IMR-90 (cell line): ENCODE data around the gene PTPRN2. TPM values are rescaled to one million over a fixed set of nuclear protein-coding genes. Genes with fewer than 3 reads are reported as not detected.

Experiments used
- ATAC-seq: fragments of 200-7000 bp; cut with Tn5 transposase; 2 replicates; pipeline ENCODE4 v1.9.1; 2020; ENCODE audit warnings: low read depth, mild to moderate bottlenecking, moderate library complexity
- BruUV-seq: library from RNA; stranded (reverse); fragments of 400-500 nt; replicated peaks from 2 replicates; lab custom pipeline; 2021; lab: Mats Ljungman, UMichigan
- CTCF ChIA-PET: fragments of 300-600 bp; formaldehyde crosslinking; extraction: SDS; loops from one replicate; lab custom pipeline; 2021; ENCODE audit warnings: antibody characterized with exemption; lab: Yijun Ruan, JAX
- POLR2A ChIA-PET: fragments of 300-600 bp; sonication (Branson Sonifier 250); formaldehyde crosslinking; loops from one replicate; lab custom pipeline; 2022; ENCODE audit warnings: antibody characterized with exemption; ENCODE audit not compliant: unreplicated experiment; lab: Charles Lee
- DNase-seq: peaks from one replicate; pipeline ENCODE4 v3.0.0; 2013
- H2AFZ ChIP-seq: replicated peaks from 2 replicates; pipeline ENCODE3; 2013; ENCODE audit warnings: low read length, mild to moderate bottlenecking; ENCODE audit not compliant: poor library complexity
- H2AK5ac ChIP-seq: 2 replicates; pipeline ENCODE4 v1.6.1; 2013; ENCODE audit warnings: low read depth, low read length, inconsistent platforms
- H2AK9ac ChIP-seq: replicated peaks from 2 replicates; pipeline ENCODE3; 2013; ENCODE audit warnings: mild to moderate bottlenecking, low read depth, low read length, moderate library complexity; ENCODE audit not compliant: poor library complexity
- H2BK120ac ChIP-seq: 2 replicates; pipeline ENCODE4 v1.6.1; 2013; ENCODE audit warnings: low read depth, low read length, inconsistent platforms
- H2BK15ac ChIP-seq: 3 replicates; pipeline ENCODE4 v1.6.1; 2013; ENCODE audit warnings: low read depth, low read length, inconsistent platforms
- H2BK20ac ChIP-seq: 2 replicates; pipeline ENCODE4 v1.6.1; 2013; ENCODE audit warnings: low read depth, mild to moderate bottlenecking, inconsistent platforms, low read length, moderate library complexity
- H2BK5ac ChIP-seq: 2 replicates; pipeline ENCODE4 v1.6.1; 2013; ENCODE audit warnings: mild to moderate bottlenecking, low read depth, low read length, inconsistent platforms; ENCODE audit not compliant: poor library complexity, severe bottlenecking
- H3K14ac ChIP-seq: replicated peaks from 2 replicates; pipeline ENCODE4 v1.6.1; 2013; ENCODE audit warnings: low read depth, low read length, inconsistent platforms
- H3K18ac ChIP-seq: 2 replicates; pipeline ENCODE4 v1.6.1; 2013; ENCODE audit warnings: low read depth, low read length, control low read depth
- H3K23ac ChIP-seq: 2 replicates; pipeline ENCODE4 v1.6.1; 2013; ENCODE audit warnings: low read depth, low read length, inconsistent platforms
- H3K27ac ChIP-seq: 2 replicates; pipeline ENCODE4 v1.5.1; 2013; ENCODE audit warnings: mild to moderate bottlenecking, control low read depth, low read length; ENCODE audit not compliant: insufficient read depth
- H3K27me3 ChIP-seq: 2 replicates; pipeline ENCODE4 v1.6.1; 2013; ENCODE audit warnings: low read length; ENCODE audit not compliant: control insufficient read depth, insufficient read depth
- H3K36me3 ChIP-seq: 2 replicates; pipeline ENCODE4 v1.6.1; 2013; ENCODE audit warnings: low read length, mixed read lengths; ENCODE audit not compliant: control insufficient read depth, insufficient read depth
- H3K4ac ChIP-seq: 2 replicates; pipeline ENCODE4 v1.6.1; 2013; ENCODE audit warnings: low read depth, low read length, inconsistent platforms
- H3K4me1 ChIP-seq: 2 replicates; pipeline ENCODE4 v1.6.1; 2013; ENCODE audit warnings: low read length, mixed read lengths; ENCODE audit not compliant: control insufficient read depth, insufficient read depth
- H3K4me2 ChIP-seq: 2 replicates; pipeline ENCODE4 v1.6.1; 2013; ENCODE audit warnings: low read depth, mild to moderate bottlenecking, control low read depth, low read length, moderate library complexity
- H3K4me3 ChIP-seq: 2 replicates; pipeline ENCODE4 v1.5.1; 2013; ENCODE audit warnings: low read depth, mild to moderate bottlenecking, control low read depth, low read length, moderate library complexity; ENCODE audit not compliant: insufficient read depth
- H3K56ac ChIP-seq: 2 replicates; pipeline ENCODE4 v1.6.1; 2013; ENCODE audit warnings: low read length, inconsistent platforms; ENCODE audit not compliant: insufficient read depth; ENCODE audit errors: extremely low read depth
- H3K79me1 ChIP-seq, 2 experiments: 2 replicates each; pipeline ENCODE4 v1.6.1; 2013; ENCODE audit warnings: low read length in 2 of 2, inconsistent platforms in 1 of 2, low read depth in 1 of 2
- H3K9ac ChIP-seq: 2 replicates; pipeline ENCODE4 v1.6.1; 2013; ENCODE audit warnings: low read depth, low read length, control low read depth
- H3K9me1 ChIP-seq: 2 replicates; pipeline ENCODE4 v1.6.1; 2013; ENCODE audit warnings: low read length, inconsistent platforms; ENCODE audit not compliant: insufficient read depth
- H3K9me3 ChIP-seq: 2 replicates; pipeline ENCODE4 v1.6.1; 2013; ENCODE audit warnings: low read length; ENCODE audit not compliant: control insufficient read depth, insufficient read depth
- H4K20me1 ChIP-seq: 2 replicates; pipeline ENCODE4 v1.6.1; 2013; ENCODE audit warnings: low read length, inconsistent platforms; ENCODE audit not compliant: insufficient read depth
- H4K5ac ChIP-seq: 2 replicates; pipeline ENCODE4 v1.6.1; 2013; ENCODE audit warnings: mild to moderate bottlenecking, low read depth, low read length, control low read depth
- H4K8ac ChIP-seq, 2 experiments: 2 replicates each; pipeline ENCODE4 v1.6.1; 2013; ENCODE audit warnings: low read depth in 2 of 2, low read length in 2 of 2, control low read depth in 1 of 2, inconsistent platforms in 1 of 2
- H4K91ac ChIP-seq: 2 replicates; pipeline ENCODE4 v1.6.1; 2013; ENCODE audit warnings: low read depth, low read length, inconsistent platforms; ENCODE audit not compliant: insufficient read depth
- BHLHE40 ChIP-seq: fragments of 150-350 bp; IDR thresholded peaks from 2 replicates; pipeline ENCODE4 v1.6.1; 2016; ENCODE audit warnings: mild to moderate bottlenecking, low read depth, low read length
- CEBPB ChIP-seq: IDR thresholded peaks from 2 replicates; pipeline ENCODE4 v1.6.1; 2012; ENCODE audit warnings: low read depth, low read length, improper control_type of control experiment
- FOS ChIP-seq: fragments of 150-350 bp; IDR thresholded peaks from 2 replicates; pipeline ENCODE4 v1.6.1; 2016; ENCODE audit warnings: low read depth, low read length
- MXI1 ChIP-seq: IDR thresholded peaks from 2 replicates; pipeline ENCODE4 v1.6.1; 2012; ENCODE audit warnings: low read depth, mild to moderate bottlenecking, low read length, moderate library complexity, borderline replicate concordance
- NFE2L2 ChIP-seq: fragments of 150-350 bp; IDR thresholded peaks from 2 replicates; pipeline ENCODE4 v1.6.1; 2016; ENCODE audit warnings: low read depth, mild to moderate bottlenecking, low read length
- RAD21 ChIP-seq: IDR thresholded peaks from 2 replicates; pipeline ENCODE4 v1.6.1; 2012; ENCODE audit warnings: low read length, improper control_type of control experiment
- RCOR1 ChIP-seq: IDR thresholded peaks from 2 replicates; pipeline ENCODE4 v1.6.1; 2012; ENCODE audit warnings: mild to moderate bottlenecking, low read length, improper control_type of control experiment; ENCODE audit not compliant: insufficient replicate concordance
- RFX5 ChIP-seq: IDR thresholded peaks from 2 replicates; pipeline ENCODE4 v1.8.0; 2012; ENCODE audit warnings: low read depth, mild to moderate bottlenecking, low read length, moderate library complexity
- WGBS, 2 experiments: methylation state at CpG; one replicate each; pipeline versions ENCODE4 v1.1.5 to v1.1.7; 2013; ENCODE audit warnings: missing lambda C conversion rate in 2 of 2; ENCODE audit not compliant: insufficient read length in 1 of 2; ENCODE audit errors: extremely low coverage in 2 of 2; 5-methylcytosine and 5-hydroxymethylcytosine counted together
- dilution Hi-C: fragments of 300-500 bp; cut with HindIII; formaldehyde crosslinking; loops from one replicate; pipeline ENCODE4 v1.14.3; 2018; ENCODE audit warnings: low sequenced_read_pairs; ENCODE audit not compliant: unreplicated experiment
- in situ Hi-C: fragments of 300-500 bp; cut with MboI; formaldehyde crosslinking; loops from 3 replicates; pipeline ENCODE4 v1.14.3; 2019; ENCODE audit warnings: low sequenced_read_pairs, inconsistent platforms, mixed read lengths
- intact Hi-C: fragments of 100-400 bp; cut with micrococcal nuclease; formaldehyde crosslinking; loops from 2 replicates; pipeline ENCODE4 v1.10.0; 2022
- polyA plus RNA-seq, 3 experiments: library from polyadenylated mRNA; depleted of rRNA; stranded (reverse); fragments of >200 nt; gene quantifications; 2 replicates each; pipeline ENCODE4 v1.2.3, GENCODE V29; 2012; ENCODE audit warnings: low replicate concordance in 1 of 3
- total RNA-seq: library from RNA; depleted of rRNA; stranded (reverse); fragments of >200 nt; gene quantifications from 2 replicates; pipeline ENCODE4 v1.2.3, GENCODE V29; 2012

The PTPRN2 gene
- total and polyA plus RNA-seq, 2 of the 4 experiments (the other 2 are of a cell fraction), result 0.03 TPM; not detected in 1

DNA sequence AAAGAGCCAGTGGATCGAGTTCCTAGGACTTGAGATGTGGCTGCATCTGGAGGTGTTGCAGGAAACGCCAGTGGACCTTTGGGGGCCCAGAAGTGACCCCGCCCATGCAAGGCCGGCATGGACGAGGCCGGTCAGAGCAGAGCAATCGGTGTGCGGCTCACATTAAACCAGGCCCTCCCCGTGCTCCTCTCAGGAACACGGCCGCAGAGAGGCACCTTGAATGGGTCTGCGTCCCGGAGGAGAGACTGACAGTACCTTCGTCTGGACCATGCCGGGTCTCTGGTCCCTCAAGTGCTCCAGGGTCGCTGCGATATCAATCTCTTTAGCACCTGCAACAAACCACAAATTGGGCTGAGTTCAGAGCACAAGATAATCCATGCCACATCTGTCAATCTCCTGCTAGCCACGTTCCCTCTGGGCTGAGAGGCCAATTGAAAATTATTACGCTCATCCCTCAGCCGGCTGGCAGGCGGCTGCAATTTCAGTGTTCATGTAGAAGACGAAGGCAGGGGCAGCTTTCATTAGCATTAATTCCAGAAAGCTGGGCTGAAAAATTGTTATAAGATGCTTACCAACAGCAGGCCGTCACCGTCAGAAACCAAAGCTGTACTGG lies 1038.8 kb downstream of the PTPRN2 start:
- Histone ChIP-seq H2AFZ (no peak overlapping the region), H4K5ac (no peak overlapping the region), H3K27ac (no peak overlapping the region), H3K56ac (no peak overlapping the region), H2BK20ac (no peak overlapping the region), H3K36me3 (no peaks in the 10 kb centered on the region), H3K4me1 (no peaks in the 10 kb centered on the region), H4K91ac (no peak overlapping the region), H2AK9ac (no peak overlapping the region), H3K9ac (no peak overlapping the region), H4K8ac (no peak overlapping the region), H3K27me3 (no peaks in the 10 kb centered on the region), H3K18ac (no peak overlapping the region), H2BK120ac (no peak overlapping the region), H2BK5ac (no peak overlapping the region), H3K9me3 (peaks cover 60% of the 10 kb centered on the region), H2AK5ac (no peak overlapping the region), H3K4ac (no peak overlapping the region), H3K79me1 (no peaks in the 10 kb centered on the region), H3K23ac (no peak overlapping the region), H3K9me1 (no peaks in the 10 kb centered on the region), H2BK15ac (no peak overlapping the region), H3K4me2 (no peak overlapping the region), H4K20me1 (no peaks in the 10 kb centered on the region), H3K4me3 (no peak overlapping the region), H3K14ac (no peak overlapping the region)
- in situ Hi-C loops, result no loop called here
- TF ChIP-seq RCOR1, result no peak
- no peak for TF ChIP-seq CEBPB
- TF ChIP-seq MXI1, result no peak
- TF ChIP-seq RFX5, result no peak
- no peak for TF ChIP-seq BHLHE40
- TF ChIP-seq RAD21, result no peak
- TF ChIP-seq NFE2L2, result no peak
- TF ChIP-seq FOS, result no peak
- intact Hi-C loops, result no loop called here
- dilution Hi-C loops, result no loop called here
- ChIA-PET POLR2A (no interaction called here), CTCF (no interaction called here)
- 72% methylated on average over 18 of the region's 24 CpGs; no CpG with 5 or more reads in 1 of the 2 experiments for WGBS, 2 experiments
- no peak for ATAC-seq
- no TSS peak for BruUV-seq
- no peak for DNase-seq
